Peyer's patch (tissue), 4 donors: ENCODE measurements around the gene LRP3.

Source experiments
- POLR2A ChIP-seq, 2 donors: fragments of 450-650 bp; IDR thresholded peaks; one replicate each; pipeline ENCODE4 v1.5.1; 2017; ENCODE audit warnings: antibody characterized with exemption in 2 of 2, mild to moderate bottlenecking in 2 of 2, moderate library complexity in 2 of 2
- TF ChIP-seq, protein P1 (sequence below), 6 experiments: fragments of 450-650 bp in 4 of 6; fragments of 200-600 bp in 2 of 6; sonication (generic) in 1 of 6; IDR thresholded peaks; one replicate each; pipeline ENCODE4 v1.5.1; 2017 to 2019; ENCODE audit warnings: antibody characterized with exemption in 6 of 6, mild to moderate bottlenecking in 3 of 6, moderate library complexity in 1 of 6

DNA sequence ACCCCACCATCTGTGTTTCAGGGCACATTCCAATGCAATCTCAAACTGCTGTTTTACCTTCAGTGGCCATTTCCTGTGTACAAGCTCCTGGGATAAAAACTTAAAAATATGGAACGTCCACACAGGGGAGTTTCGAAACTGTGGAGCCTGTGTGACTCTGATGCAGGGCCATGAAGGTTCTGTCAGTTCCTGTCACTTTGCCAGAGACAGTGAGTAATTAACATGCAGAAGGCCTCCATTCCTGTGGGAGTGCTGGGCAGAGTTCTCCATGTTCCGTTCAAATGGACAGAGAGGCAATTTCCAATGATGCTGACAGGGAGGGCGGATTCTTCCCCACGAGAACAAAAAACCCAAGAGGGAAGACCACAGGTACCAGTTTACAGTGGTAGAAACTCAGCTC is 37.8 kb upstream of the LRP3 start:
- TF ChIP-seq, protein P1, sequence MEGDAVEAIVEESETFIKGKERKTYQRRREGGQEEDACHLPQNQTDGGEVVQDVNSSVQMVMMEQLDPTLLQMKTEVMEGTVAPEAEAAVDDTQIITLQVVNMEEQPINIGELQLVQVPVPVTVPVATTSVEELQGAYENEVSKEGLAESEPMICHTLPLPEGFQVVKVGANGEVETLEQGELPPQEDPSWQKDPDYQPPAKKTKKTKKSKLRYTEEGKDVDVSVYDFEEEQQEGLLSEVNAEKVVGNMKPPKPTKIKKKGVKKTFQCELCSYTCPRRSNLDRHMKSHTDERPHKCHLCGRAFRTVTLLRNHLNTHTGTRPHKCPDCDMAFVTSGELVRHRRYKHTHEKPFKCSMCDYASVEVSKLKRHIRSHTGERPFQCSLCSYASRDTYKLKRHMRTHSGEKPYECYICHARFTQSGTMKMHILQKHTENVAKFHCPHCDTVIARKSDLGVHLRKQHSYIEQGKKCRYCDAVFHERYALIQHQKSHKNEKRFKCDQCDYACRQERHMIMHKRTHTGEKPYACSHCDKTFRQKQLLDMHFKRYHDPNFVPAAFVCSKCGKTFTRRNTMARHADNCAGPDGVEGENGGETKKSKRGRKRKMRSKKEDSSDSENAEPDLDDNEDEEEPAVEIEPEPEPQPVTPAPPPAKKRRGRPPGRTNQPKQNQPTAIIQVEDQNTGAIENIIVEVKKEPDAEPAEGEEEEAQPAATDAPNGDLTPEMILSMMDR (IDR thresholded peaks at IDR 0.05): no peak
- TF ChIP-seq POLR2A (IDR thresholded peaks at IDR 0.05): no peak
